ENCODE data around the gene PPFIA1.

The PPFIA1 gene

GRCh38 chr11:70331901-70332300 is 61.4 kb downstream of the PPFIA1 start:
- no peak for TF ChIP-seq CTCF (IDR thresholded peaks at IDR 0.05)
- peaks cover 79 to 93% (median 88%) of the 10 kb centered on the region in 3 donors for H3K36me3 ChIP-seq
- H3K4me3 ChIP-seq: no peak overlapping the region
- intact Hi-C loops (cut with DNase I; ENCODE audit: low total_unique reads): no loop called here
- H3K27me3 ChIP-seq: no peaks in the 10 kb centered on the region
- H3K9me3 ChIP-seq: no peaks in the 10 kb centered on the region
- H3K4me1 ChIP-seq: peaks cover 0 to 3% (median 0%) of the 10 kb centered on the region in 4 donors
- H3K27ac ChIP-seq: no peak overlapping the region
- DNase-seq: no peak

GRCh38 chr11:70332567-70332966 is 62.1 kb downstream of the PPFIA1 start:
- H3K36me3 ChIP-seq: peaks cover 76 to 92% (median 88%) of the 10 kb centered on the region in 3 donors
- no peak for TF ChIP-seq CTCF (IDR thresholded peaks at IDR 0.05)
- H3K27me3 ChIP-seq: no peaks in the 10 kb centered on the region
- intact Hi-C loops (cut with DNase I; ENCODE audit: low total_unique reads): no loop called here
- H3K27ac ChIP-seq: no peak overlapping the region
- H3K4me1 ChIP-seq: no peaks in the 10 kb centered on the region
- no peak overlapping the region for H3K4me3 ChIP-seq
- DNase-seq: no peak
- no peaks in the 10 kb centered on the region for H3K9me3 ChIP-seq

- no peak for DNase-seq
- H3K4me1 ChIP-seq: no peaks in the 10 kb centered on the region
- H3K36me3 ChIP-seq: peaks cover 80 to 92% (median 87%) of the 10 kb centered on the region in 3 donors
- no peak overlapping the region for H3K27ac ChIP-seq
- TF ChIP-seq CTCF (IDR thresholded peaks at IDR 0.05): no peak
- H3K9me3 ChIP-seq: no peaks in the 10 kb centered on the region
- H3K27me3 ChIP-seq: no peaks in the 10 kb centered on the region
- intact Hi-C loops (cut with DNase I; ENCODE audit: low total_unique reads): no loop called here
- H3K4me3 ChIP-seq: no peak overlapping the region
Measured at GRCh38 chr11:70333261-70333660, 62.8 kb downstream of the PPFIA1 start.

GRCh38 chr11:70334351-70334995 is 64.0 kb downstream of the PPFIA1 start:
- Histone ChIP-seq H3K36me3 (peaks cover 92 to 99% (median 93%) of the 10 kb centered on the region in 3 donors), H3K4me3 (no peak overlapping the region), H3K27me3 (no peaks in the 10 kb centered on the region), H3K4me1 (no peaks in the 10 kb centered on the region), H3K9me3 (no peaks in the 10 kb centered on the region), H3K27ac (no peak overlapping the region)
- TF ChIP-seq CTCF (IDR thresholded peaks at IDR 0.05): no peak
- DNase-seq: no peak
- intact Hi-C loops (cut with DNase I; ENCODE audit: low total_unique reads): no loop called here

GRCh38 chr11:70335511-70335910 is 65.0 kb downstream of the PPFIA1 start:
- Histone ChIP-seq H3K4me1 (no peaks in the 10 kb centered on the region), H3K36me3 (peaks cover 93 to 99% (median 93%) of the 10 kb centered on the region in 3 donors), H3K27me3 (no peaks in the 10 kb centered on the region), H3K4me3 (no peak overlapping the region), H3K9me3 (no peaks in the 10 kb centered on the region), H3K27ac (no peak overlapping the region)
- no peak for DNase-seq
- intact Hi-C loops (cut with DNase I; ENCODE audit: low total_unique reads): no loop called here
- no peak for TF ChIP-seq CTCF (IDR thresholded peaks at IDR 0.05)
